Lower leg skin (tissue), 4 donors: ENCODE data around the gene UBFD1. TPM values are rescaled to one million over a fixed set of nuclear protein-coding genes. Genes with fewer than 3 reads are reported as not detected.
"Not testable (repeated sequence)": the region's sequence is repeated elsewhere in the genome, so short reads cannot be mapped to it uniquely, and the experiment has no call there.

Experiments
- DNase-seq, 2 donors: peaks; one replicate each; pipeline ENCODE4 v3.0.0-alpha.2; 2019; ENCODE audit warnings: low spot score in 2 of 2
- H3K4me3 ChIP-seq: fragments of 200-600 bp; sonication (generic); 2 replicates; pipeline ENCODE4 v1.5.1; 2017; ENCODE audit warnings: mild to moderate bottlenecking, low read depth; ENCODE audit not compliant: poor library complexity, severe bottlenecking
- CTCF ChIP-seq, 3 donors: fragments of 450-650 bp; IDR thresholded peaks; one replicate each; pipeline ENCODE4 v1.5.1; 2016; ENCODE audit warnings: antibody characterized with exemption in 3 of 3, mild to moderate bottlenecking in 3 of 3, moderate library complexity in 2 of 3
- POLR2A ChIP-seq, 2 donors: fragments of 450-650 bp; IDR thresholded peaks; one replicate each; pipeline ENCODE4 v1.6.1; 2016 to 2017; ENCODE audit warnings: antibody characterized with exemption in 2 of 2, mild to moderate bottlenecking in 1 of 2, moderate library complexity in 1 of 2
- WGBS, 2 donors: methylation state at CpG; one replicate each; pipeline ENCODE4 v1.1.5; 2018; 5-methylcytosine and 5-hydroxymethylcytosine counted together
- intact Hi-C: fragments of 100-400 bp; cut with DNase I; formaldehyde crosslinking; loops from one replicate; pipeline ENCODE4 v1.15.0; 2023; ENCODE audit warnings: low total_unique reads
- total RNA-seq, 4 donors: library from RNA; depleted of rRNA; stranded (reverse); fragments of >200 nt; gene quantifications; one replicate each; pipeline ENCODE4 v1.1.0, GENCODE V29; 2016

Gene UBFD1
- 10 to 100 TPM; 32.5 to 61.3 (median 42.7) TPM for total RNA-seq

- DNase-seq, result peak; percentile 96 to 100
- WGBS, 2 donors, result 2% methylated on average over 33 to 59 of the region's 65 CpGs
- peak within 1 kb of the TSS; percentile 89 for H3K4me3 ChIP-seq
- TF ChIP-seq CTCF (IDR thresholded peaks at IDR 0.05), result peak in 1 of 3 donors; percentile 94
- TF ChIP-seq POLR2A (IDR thresholded peaks at IDR 0.05), result no peak
- intact Hi-C loops, result loop anchor here (5.0 kb wide), 1 partner anchor 480 kb away; no protein-coding TSS in a partner anchor
These were observed at the start of gene UBFD1, which contains the start of gene EARS2 for GRCh38 chr16:23556881-23557778. TSS of gene UBFD1 (plus strand) at chr16:23557727. CDS start at chr16:23557743, 16 bp downstream. TSS of gene EARS2 (minus strand) at chr16:23557350. CDS start at chr16:23557343, 7 bp downstream.

- DNase-seq, result no peak
- 7 to 13% methylated on average over 28 of the region's 28 CpGs for WGBS, 2 donors
- H3K4me3 ChIP-seq, result peak overlapping the region; percentile 63
- TF ChIP-seq POLR2A (IDR thresholded peaks at IDR 0.05) (no peak), CTCF (IDR thresholded peaks at IDR 0.05) (no peak)
- intact Hi-C loops, result no loop called here
These were observed 48.7 kb upstream of the UBFD1 start for GRCh38 chr16:23508589-23509440.

- 0 to 6% methylated on average over 5 of the region's 5 CpGs for WGBS, 2 donors
- intact Hi-C loops, result no loop called here
- peak overlapping the region; percentile 63 for H3K4me3 ChIP-seq
- no peak for DNase-seq
- TF ChIP-seq CTCF (IDR thresholded peaks at IDR 0.05) (no peak), POLR2A (IDR thresholded peaks at IDR 0.05) (no peak)
These were observed 48.1 kb upstream of the UBFD1 start for GRCh38 chr16:23509441-23509754.

- intact Hi-C loops, result no loop called here
- DNase-seq, result no peak
- 0% methylated on average over 13 to 15 of the region's 17 CpGs for WGBS, 2 donors
- peak overlapping the region; percentile 63 for H3K4me3 ChIP-seq
- no peak for TF ChIP-seq CTCF (IDR thresholded peaks at IDR 0.05)
- no peak for TF ChIP-seq POLR2A (IDR thresholded peaks at IDR 0.05)
These were observed 47.8 kb upstream of the UBFD1 start for GRCh38 chr16:23509782-23510163.

GRCh38 chr16:23510164-23510914, 47.2 kb upstream of the UBFD1 start, which contains the start of gene GGA2:
TSS of gene GGA2 (minus strand) at chr16:23510494. CDS start at chr16:23510411, 83 bp downstream.
- intact Hi-C loops, result no loop called here
- H3K4me3 ChIP-seq, result peak within 1 kb of the TSS; percentile 63
- peak; percentile 78 to 97 for DNase-seq
- peak in 1 of 2 donors; percentile 24 for TF ChIP-seq POLR2A (IDR thresholded peaks at IDR 0.05)
- no peak for TF ChIP-seq CTCF (IDR thresholded peaks at IDR 0.05)
- 0 to 1% methylated on average over 35 to 70 of the region's 71 CpGs for WGBS, 2 donors

- H3K4me3 ChIP-seq, intact Hi-C loops, DNase-seq: not testable (repeated sequence)
- WGBS, 2 donors, result 77 to 85% methylated on average over 8 to 10 of the region's 10 CpGs
These were observed 46.6 kb upstream of the UBFD1 start for GRCh38 chr16:23510915-23511270.
